H54 (cell line): ENCODE results near the gene CYP4F22.
"Not testable (repeated sequence)": the region's sequence is repeated elsewhere in the genome, so short reads cannot be mapped to it uniquely, and the experiment has no call there.

Experiments used
- DNase-seq: peaks from one replicate; pipeline ENCODE4 v3.0.0; 2011; ENCODE audit warnings: low spot score, mixed read lengths; ENCODE audit not compliant: insufficient read length
- FAIRE-seq: peaks from 3 replicates; lab custom pipeline; 2011; peaks lifted over from hg19 to GRCh38; lab: Jason Lieb, UNC
- POLR2A ChIP-seq: IDR thresholded peaks from 2 replicates; pipeline ENCODE4 v1.6.1; 2011; ENCODE audit warnings: low read depth, mild to moderate bottlenecking, low read length

Gene CYP4F22

DNA sequence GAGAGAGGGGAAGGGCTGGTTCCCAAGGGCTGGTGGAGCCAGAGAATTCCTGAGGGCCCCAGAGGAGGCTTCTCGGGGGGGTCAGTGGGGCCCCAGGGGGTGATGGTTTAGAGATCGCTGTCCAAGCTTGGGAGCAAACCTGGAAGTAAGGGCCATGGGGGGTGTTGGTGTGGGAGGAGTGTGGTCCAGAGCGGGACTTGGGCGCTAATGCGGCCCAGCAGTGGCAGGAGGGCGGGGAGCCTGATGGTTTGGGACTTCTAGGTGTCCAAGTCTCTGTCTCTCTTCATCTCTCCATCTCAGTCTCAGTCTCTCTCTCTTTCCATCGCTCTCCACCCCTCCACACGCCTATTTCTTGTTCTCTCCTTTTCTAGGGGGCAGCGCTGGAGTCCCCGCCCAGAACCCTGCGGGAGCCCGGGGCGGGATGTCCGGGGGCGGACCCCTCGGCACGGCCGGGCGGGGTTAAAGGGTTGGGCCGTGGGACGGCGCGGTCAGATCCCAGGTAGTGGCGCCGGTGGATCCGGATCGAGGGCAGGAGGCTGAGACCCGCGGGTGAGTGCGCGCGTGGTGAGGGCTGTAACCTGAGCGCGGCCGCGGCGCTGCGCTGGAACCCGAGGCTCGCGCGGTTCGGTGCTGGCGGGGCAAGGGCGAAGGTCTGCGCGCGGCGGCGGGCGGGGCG, at the start of gene CYP4F22:
Gene CYP4F22, plus strand, starts transcription at position 491 of the 676 bp plus-strand sequence. CDS start 16,812 bp downstream, outside the sequence.
- no peak for DNase-seq
- no peak for FAIRE-seq
- no peak for TF ChIP-seq POLR2A

DNA sequence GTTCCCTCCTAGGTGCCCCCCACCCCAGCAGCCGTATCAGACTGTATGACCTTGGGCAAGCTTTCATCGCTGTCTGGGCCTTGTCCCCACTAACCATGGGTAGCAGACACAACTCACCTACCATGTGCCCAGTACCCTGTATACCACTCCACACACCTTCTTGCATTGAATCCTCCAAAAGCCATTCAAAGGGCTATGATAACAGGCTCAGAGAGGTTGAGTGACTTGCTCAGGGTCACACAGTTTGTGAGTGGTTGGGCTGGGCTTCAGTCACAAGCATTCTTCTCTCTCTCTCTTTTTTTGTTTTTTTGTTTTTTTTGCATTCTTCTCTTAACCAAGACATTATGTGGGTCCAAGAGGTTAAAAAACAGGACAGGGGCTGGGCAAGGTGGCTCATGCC, 46.6 kb upstream of the CYP4F22 start:
- no peak for FAIRE-seq

DNA sequence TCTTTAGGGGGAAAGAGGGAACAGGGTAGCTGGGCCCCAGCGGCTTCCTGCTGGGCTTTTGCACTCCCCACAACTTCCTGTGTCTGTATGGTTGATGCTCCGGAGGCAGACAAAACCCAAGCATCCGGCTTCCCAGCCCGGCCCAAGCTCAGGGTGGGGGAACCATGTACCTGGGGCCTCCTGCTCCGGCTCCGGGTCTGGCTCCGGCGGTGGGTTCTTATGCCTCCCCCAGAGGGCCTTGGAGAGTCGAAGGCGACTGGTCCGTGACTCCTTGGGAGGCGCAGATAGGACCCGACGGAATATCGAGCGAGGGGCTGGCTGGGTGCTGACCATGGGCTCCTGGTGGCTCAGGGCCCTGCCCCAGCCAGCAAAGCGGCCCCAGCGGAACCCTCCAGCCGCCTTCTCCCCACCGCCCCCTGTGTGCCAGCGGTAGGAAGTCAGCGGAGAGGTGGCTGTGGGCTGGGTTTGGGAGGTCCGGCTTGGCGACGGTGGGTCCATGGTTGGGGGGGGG, 44.4 kb upstream of the CYP4F22 start:
- TF ChIP-seq POLR2A = no peak
- DNase-seq (no peak), FAIRE-seq (no peak)

More for the DNA sequence above, 46.6 kb upstream of the CYP4F22 start:
- no peak for TF ChIP-seq POLR2A
- DNase-seq = no peak

DNA sequence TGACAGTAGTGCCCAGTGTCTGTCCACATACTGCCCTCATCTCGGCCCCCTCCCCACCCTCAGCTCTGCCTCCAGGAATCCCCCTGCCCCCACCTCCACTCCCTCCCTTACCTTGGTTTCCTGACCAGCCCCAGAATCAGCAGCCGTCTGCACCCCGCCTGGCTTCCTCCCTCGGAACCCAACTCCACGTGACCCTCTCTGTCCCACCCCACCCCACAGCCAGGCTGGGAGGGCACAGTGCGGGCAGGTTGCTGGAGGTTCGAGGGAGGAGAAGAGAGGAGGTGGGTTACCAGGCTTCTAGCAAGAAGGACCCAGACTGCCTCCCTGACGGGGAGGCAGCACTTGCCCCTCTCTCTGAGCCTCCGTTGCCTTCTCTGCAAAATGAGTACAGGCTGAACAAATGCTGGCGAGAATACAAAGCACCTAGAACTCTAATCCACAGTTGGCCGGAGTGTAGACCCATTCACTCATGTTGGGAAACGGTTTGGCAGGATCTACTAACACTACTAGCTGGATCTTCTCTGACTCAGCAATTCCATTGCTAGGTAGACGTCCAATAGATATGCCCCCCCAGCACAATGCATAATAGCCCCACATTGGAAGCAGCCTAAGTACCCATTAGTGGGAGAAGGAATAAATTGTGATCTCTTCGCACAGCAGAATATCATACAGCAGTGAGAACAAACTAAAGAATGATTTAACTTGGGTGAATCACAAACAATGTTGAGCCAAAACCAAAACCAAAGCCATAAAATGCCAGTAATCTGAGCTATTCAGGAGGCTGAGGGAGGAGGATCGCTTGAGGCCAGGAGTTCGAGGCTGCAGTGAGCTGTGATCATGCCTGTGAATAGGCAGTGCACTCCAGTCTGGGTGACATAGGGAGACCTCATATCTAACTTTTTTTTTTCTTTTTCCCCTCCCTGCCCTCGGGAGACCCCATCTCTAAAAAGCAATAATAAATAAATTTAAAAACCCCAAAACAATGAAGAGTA, 43.6 kb upstream of the CYP4F22 start, which contains the start of gene RASAL3:
Gene RASAL3, minus strand, starts transcription at position 151 of the 992 bp plus-strand sequence. CDS start 186 bp downstream, outside the sequence.
- FAIRE-seq = no peak
- no peak for TF ChIP-seq POLR2A
- DNase-seq = no peak

DNA sequence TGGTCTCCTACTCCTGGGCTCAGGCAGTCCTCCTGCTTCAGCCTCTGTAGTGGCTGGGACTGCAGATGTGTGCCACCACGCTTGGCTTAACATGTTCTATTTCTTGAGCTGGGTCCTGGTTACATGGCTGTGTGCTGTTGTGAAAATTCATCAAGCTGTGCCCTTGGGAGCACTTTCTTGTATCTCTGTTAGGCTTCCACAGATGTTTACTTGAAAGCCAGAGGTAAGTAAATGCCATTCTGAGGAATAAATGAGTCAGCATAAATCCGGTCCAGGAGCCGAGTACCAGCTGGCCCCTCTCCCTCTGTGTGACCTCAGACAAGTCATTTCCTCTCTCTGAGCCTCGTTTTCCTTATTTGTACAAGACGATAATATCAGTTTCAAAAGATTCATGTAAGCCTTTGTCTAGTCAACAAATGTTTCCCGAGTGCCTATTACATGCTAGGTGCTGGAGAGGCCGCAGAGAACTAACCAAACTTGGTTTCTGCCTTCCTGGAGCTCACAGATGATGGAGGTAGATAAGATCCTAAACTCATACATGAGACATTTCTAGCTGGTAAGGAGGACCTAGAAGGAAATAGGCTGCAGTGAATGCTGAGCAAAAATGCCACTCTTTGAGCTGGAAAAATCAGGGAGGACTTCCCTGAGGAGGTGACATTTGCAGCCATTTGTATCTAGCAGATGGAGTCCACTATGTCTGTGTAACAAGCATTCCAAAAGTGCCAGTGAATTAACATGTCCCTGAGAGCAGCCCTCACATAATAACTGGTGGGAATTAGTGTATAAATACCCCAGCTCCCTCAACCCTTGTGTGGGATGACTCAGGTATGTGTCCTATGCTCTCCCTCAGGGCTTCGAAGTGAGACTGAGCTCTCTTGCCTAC, 41.2 kb upstream of the CYP4F22 start:
- TF ChIP-seq POLR2A = no peak
- FAIRE-seq (no peak), DNase-seq (no peak)

DNA sequence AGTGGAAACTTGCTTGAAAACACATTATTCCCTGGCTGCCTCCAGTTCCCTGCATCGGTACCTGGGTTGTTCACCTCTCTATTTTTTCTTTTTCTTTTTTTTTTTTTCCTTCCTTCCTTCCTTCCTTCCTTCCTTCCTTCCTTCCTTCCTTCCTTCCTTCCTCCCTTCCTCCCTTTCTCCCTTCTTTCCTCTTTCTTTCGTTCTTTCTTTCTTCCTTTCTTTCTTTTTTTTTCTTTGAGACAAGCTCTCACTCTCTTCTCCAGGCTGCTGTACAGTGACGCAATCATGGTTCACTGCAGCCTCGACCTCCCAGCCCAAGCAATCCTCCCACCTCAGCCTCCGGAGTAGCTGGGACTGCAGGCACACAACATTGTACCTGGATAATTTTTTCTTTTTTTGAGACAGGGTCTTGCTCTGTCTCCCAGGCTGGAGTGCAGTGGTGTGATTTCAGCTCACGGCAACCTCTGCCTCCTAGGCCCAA, 40.6 kb upstream of the CYP4F22 start:
- DNase-seq (no peak), FAIRE-seq (no peak)
- TF ChIP-seq POLR2A = no peak

DNA sequence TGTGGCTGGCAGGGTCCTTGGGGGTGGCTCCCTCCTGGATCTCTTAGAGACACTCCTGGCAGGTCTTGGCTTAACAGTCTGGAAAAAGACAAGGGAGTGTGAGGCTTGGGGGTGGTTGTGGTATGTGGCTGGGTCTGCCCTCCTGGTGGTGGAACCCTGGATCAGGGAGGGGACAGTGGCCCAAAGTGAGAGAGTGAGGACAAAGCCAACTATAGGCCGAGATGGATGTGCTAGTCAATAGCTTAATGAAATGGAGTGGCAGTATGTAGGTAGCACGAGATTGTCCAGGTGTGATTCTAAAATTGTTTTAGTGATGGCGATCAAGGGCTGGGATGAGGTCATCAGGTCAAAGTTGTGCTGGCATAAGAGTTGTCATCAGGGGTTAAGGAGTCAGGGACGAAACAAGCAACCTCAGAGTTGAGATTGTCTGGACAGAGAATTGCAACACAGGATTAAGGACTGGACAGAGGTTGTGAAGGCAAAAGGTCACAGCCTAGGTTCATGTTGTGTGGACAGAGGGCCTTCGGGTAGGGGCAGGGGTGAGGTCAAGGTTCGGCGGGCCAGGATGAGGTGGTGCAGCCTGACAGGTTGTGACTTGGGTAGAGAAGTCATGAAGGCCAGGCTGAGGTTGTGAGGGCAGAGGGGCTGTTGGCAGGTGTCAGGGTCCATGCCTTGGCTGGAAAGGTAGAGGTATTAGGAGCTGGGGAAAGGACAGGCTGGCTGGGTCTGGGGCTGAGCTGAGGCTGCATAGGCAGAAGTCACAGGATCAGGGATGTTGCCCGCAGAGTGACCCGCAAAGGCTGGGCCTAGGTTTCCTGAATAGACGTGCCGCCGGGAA, 39.4 kb upstream of the CYP4F22 start:
- DNase-seq = no peak
- TF ChIP-seq POLR2A = no peak

DNA sequence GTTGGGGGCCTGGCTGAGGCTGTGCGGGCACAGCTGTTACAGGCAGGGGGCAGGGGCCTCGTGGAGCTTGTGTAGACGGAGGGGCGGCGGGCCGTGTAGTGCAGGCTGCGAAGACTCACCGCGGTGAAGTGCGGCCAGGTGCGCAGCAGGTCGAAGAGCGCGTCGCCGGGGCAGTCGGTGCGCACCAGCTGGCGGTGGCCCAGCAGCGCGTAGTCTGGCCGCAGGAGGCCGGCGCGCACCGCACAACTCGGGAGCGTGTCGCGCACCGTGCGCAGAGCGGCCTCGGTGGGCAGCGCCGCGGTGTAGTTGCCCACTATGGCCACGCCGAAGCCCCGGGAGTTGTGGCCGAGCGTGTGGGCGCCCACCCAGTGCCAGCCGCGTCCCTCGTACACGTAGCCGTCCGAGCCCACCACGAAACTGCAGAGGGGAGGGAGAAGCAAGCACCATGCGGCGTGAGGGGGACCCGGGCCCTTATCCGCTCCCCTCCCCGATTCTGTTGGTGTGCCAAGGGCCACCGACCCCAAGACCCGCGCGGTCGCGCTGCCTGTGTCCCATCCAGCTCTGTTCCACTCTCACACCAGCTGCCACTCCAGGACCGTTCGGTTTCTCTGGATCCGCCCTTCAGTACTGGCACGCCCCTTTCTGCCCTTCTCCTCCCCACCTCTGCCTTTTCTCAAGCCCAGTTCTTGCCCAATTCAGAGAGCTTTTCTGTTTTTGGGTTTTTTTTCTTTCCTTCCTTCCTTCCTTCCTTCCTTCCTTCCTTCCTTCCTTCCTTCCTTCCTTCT, 38.6 kb upstream of the CYP4F22 start:
- TF ChIP-seq POLR2A = no peak
- FAIRE-seq (no peak), DNase-seq (no peak)

More for the DNA sequence above, 39.4 kb upstream of the CYP4F22 start:
- FAIRE-seq = no peak

DNA sequence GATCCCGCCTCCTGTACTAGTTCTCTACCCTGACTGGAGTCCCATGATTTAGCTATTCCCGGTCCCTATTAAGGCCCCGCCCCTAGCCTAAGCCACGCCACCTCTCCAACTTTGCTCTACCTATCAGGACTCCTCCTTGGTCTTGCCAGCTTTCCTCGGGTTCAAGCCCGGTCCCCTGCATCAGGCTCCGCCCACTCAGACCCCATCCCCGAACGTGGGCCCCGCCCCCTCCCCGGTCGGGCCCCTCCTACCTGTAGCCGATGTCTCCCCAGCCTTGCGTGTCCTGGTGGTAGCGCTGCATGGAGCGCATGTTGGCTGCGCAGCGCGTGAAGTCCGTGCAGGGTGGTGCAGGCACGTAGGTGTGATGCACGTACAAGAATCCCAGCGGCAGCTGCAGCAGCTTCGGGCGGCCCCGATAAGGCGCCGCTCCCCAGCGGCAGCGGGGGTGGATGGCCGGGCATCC, 36.7 kb upstream of the CYP4F22 start:
- FAIRE-seq (no peak), DNase-seq (no peak)
- no peak for TF ChIP-seq POLR2A

DNA sequence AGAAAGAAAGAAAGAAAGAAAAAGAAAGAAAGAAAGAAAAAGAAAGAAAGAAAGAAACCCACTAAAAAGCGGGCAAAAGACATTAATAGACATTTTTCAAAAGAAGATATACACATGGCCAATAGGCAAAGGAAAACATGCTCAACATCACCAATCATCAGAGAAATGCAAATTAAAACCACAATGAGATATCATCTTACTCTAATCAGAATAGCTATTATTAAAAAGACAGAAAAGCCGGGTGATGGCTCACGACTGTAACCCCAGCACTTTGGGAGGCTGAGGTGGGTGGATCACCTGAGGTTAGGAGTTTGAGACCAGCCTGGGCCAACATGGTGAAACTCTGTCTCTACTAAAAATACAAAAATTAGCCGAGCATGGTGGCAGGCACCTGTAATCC, 34.5 kb upstream of the CYP4F22 start:
- DNase-seq, FAIRE-seq: not testable (repeated sequence)

DNA sequence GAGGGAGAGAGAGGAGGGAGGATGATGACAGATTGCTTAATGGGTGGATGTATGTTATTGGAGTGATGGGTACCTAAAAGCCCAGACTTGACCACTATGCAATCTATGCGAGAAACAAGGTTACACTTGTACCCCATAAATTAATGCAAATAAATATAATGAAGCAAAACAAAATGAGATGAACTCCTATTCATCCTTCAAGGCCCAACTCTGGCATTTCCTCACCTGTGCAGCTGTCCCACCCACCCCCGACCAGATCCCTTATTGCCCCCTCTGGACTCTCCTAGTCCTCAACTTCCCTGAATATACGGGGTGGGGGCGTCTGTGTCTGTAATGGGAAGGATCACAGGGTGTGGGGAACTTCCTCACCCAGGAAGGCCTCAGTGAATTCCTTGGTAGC, 33.2 kb upstream of the CYP4F22 start:
- TF ChIP-seq POLR2A = no peak
- no peak for DNase-seq
- no peak for FAIRE-seq

DNA sequence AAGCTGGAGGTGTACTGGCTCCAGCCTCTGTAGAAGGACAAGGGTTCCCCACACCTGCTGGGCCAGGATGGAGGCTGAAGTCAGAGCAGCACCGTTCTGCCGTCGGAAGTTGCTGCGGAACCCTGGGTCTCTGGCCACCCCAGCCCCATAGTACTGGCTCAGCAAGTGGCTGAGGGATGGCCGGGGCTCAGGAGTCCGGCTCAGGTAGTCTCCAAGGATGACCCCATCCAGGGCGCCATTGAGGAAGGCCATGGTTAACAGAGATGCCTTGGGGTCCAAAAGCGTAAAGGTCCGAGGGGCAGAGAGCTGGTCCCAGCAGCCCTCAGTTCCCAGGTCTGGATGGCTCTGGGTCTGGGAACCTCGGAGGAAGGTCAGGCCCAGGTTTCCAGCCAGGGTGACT, 32.7 kb upstream of the CYP4F22 start:
- FAIRE-seq (no peak), DNase-seq (no peak)
- TF ChIP-seq POLR2A = no peak
